Esophagus (tissue), 2 donors: ENCODE data around the gene PODN. TPM values are rescaled to one million over a fixed set of nuclear protein-coding genes. Genes with fewer than 3 reads are reported as not detected.

Experiments
- H3K27ac ChIP-seq, 2 donors: one replicate each; pipeline ENCODE4 v1.5.1; 2013; ENCODE audit warnings: low read depth in 2 of 2, mild to moderate bottlenecking in 2 of 2, inconsistent platforms in 1 of 2, low read length in 1 of 2, moderate library complexity in 1 of 2
- H3K27me3 ChIP-seq, 2 donors: one replicate each; pipeline ENCODE4 v1.6.1; 2013; ENCODE audit warnings: low read length in 2 of 2, control low read depth in 1 of 2, mild to moderate bottlenecking in 1 of 2; ENCODE audit not compliant: insufficient read depth in 2 of 2, control insufficient read depth in 1 of 2
- H3K36me3 ChIP-seq, 2 donors: one replicate each; pipeline ENCODE4 v1.6.1; 2013; ENCODE audit warnings: low read length in 1 of 2; ENCODE audit not compliant: control insufficient read depth in 2 of 2, insufficient read depth in 2 of 2
- H3K4me1 ChIP-seq, 2 donors: one replicate each; pipeline ENCODE4 v1.6.1; 2013; ENCODE audit warnings: low read length in 1 of 2; ENCODE audit not compliant: control insufficient read depth in 2 of 2, insufficient read depth in 2 of 2
- H3K4me3 ChIP-seq, 2 donors: one replicate each; pipeline ENCODE4 v1.5.1; 2013; ENCODE audit warnings: low read length in 2 of 2, mild to moderate bottlenecking in 2 of 2, low read depth in 1 of 2, moderate library complexity in 1 of 2
- H3K9me3 ChIP-seq, 2 donors: one replicate each; pipeline ENCODE4 v1.6.1; 2013; ENCODE audit warnings: mild to moderate bottlenecking in 2 of 2, low read depth in 1 of 2, low read length in 1 of 2, moderate library complexity in 1 of 2; ENCODE audit not compliant: control insufficient read depth in 2 of 2, insufficient read depth in 1 of 2
- WGBS, 2 donors: extraction: QIAGEN DNeasy Blood & Tissue Kit; methylation state at CpG; one replicate each; pipeline ENCODE4 v1.1.7; 2013; 5-methylcytosine and 5-hydroxymethylcytosine counted together
- polyA plus RNA-seq, 2 donors: library from polyadenylated mRNA; stranded (reverse); fragments of 200-250 nt; gene quantifications; one replicate each; pipeline ENCODE4 v1.2.3, GENCODE V29; 2013
- donor health status: healthy with polysubstance abuse.
- donor health status: Bipolar disorder and iron deficiency.

The PODN gene
- polyA plus RNA-seq, 2 donors = 5.0 to 8.3 TPM

DNA sequence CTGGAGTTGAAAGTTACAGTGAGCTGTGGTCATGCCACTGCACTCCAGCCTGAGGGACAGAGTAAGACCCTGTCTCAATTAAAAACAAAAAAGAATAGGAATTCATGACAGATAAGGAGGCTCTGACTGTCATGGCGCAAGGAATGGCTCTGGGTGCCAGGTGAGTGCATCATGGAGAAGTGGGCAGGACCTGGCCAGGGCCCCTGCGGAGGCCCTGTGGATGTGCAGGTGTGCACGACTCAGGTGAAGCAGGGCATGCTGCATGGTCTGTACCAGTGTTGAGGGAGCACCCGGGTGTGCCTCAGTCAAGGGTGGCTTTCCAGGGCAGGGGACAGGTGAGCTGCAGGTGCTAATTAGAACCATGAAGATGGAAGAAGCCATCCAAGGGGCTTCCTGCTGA, 66.4 kb downstream of the PODN start:
- 86 to 95% methylated on average over 4 of the region's 4 CpGs for WGBS, 2 donors
- H3K4me1 ChIP-seq = peaks cover 0 to 4% of the 10 kb centered on the region in 2 donors

DNA sequence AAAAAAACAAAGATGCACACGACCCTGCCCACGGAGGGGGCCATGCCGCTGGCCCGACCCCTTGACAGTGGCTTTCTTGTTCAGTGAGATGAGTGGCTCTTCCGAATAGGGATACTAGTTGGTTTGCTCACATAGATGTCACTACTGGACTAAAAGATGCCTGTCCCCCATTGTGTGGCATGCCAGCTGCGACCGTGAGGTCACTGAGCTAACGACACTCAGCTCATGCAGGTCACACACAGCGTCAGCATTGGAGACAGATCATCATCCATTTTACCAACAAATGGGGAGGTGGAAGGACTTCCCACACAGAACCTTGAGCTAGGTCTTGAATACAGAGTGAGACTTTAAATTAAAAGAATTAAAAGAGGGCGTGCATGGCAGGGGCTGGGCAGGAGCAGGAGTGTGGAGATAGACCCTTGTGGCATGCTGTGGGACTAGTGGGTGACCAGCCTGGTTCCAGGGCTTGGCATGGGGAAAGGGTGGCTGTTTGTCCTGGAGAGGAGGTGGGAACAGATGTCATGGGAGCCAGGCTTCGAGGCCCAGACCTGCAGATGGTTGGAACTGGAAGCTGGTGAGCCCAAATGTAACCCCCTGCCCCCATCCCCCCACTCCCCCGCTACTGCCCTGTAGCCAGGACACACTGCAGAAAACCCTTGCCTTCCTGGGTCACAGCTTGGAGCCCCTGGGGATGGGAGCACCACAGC, 68.0 kb downstream of the PODN start:
- no peak overlapping the region for H3K27ac ChIP-seq
- no peak overlapping the region for H3K4me3 ChIP-seq
- H3K9me3 ChIP-seq = no peaks in the 10 kb centered on the region
- WGBS, 2 donors = 77 to 81% methylated on average over 12 of the region's 12 CpGs
- H3K4me1 ChIP-seq = peaks cover 0 to 4% of the 10 kb centered on the region in 2 donors
- H3K36me3 ChIP-seq = no peaks in the 10 kb centered on the region
- no peaks in the 10 kb centered on the region for H3K27me3 ChIP-seq

More for the DNA sequence above, 66.4 kb downstream of the PODN start:
- Histone ChIP-seq H3K36me3 (no peaks in the 10 kb centered on the region), H3K4me3 (no peak overlapping the region), H3K27ac (no peak overlapping the region), H3K27me3 (no peaks in the 10 kb centered on the region), H3K9me3 (no peaks in the 10 kb centered on the region)

DNA sequence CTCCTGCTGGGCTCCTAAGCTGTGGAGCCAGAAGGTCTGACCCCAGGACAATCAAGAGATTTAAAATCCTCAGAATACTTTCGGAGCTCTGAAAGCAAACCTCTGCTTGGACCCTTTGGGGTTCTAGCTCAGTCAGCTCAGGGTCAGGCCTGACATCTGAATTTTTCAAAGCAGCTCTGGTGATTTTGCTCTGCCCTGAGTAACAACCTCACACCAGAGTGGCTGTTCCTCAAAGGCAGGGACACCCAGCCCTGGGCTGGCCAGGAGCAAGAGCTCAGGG, 68.5 kb downstream of the PODN start:
- peaks cover 0 to 6% of the 10 kb centered on the region in 2 donors for H3K4me1 ChIP-seq
- 87 to 89% methylated on average over 1 of the region's 1 CpG for WGBS, 2 donors
- H3K27me3 ChIP-seq = no peaks in the 10 kb centered on the region
- no peak overlapping the region for H3K27ac ChIP-seq
- H3K4me3 ChIP-seq = no peak overlapping the region
- no peaks in the 10 kb centered on the region for H3K36me3 ChIP-seq
- no peaks in the 10 kb centered on the region for H3K9me3 ChIP-seq

DNA sequence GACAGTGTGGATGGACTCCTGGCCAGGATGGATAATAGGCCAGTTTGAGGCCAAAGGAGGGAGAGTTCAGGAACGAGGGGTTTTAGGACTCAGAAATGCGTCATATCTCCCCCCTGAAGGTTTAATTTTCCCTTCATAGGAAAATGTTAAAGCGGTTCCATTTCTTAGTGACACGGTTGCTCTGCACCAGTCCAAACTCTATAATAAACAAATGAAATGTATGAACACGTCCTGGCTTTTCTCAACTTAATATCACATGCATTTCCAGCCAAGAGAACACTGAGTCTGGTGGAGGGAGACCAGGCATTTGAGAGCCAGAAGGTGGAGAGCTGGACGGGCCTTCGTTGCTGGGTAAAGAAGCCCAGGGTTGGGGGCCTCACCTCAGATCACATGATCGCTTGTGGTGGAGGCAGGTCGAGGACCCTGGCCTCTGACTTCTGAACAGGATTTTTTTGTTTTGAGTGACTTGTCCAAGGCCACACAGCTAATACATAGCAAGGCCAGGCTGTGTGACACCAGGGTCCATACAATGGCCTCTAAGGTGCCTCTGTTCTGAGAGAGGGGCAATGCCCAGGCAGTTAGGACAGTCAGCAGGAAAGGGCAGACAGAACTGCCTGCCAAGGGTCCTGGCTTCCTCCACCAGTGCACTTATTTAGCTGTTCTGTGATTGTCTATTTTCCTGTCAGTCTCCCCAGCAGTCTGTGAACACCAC, 69.0 kb downstream of the PODN start:
- Histone ChIP-seq H3K4me3 (no peak overlapping the region), H3K27me3 (no peaks in the 10 kb centered on the region), H3K36me3 (no peaks in the 10 kb centered on the region), H3K9me3 (no peaks in the 10 kb centered on the region), H3K27ac (no peak overlapping the region), H3K4me1 (peaks cover 0 to 4% of the 10 kb centered on the region in 2 donors)
- WGBS, 2 donors = 62 to 63% methylated on average over 9 of the region's 9 CpGs

DNA sequence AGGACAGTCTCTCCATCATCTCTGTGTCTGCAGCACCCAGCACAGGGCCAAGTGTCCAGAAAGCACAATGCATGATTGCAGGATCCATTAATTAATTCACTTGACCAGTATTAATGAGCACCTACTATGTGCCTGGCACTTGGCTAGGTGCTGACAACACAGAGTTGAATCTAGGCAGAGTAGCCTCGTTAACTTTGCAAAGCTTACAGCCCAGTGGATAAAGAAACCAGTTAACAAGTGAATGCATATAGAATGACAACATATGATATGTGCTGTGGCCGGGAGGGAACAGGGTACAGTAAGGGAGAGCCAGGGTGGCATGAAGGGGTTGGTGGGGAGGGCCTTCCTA, 69.6 kb downstream of the PODN start:
- H3K27ac ChIP-seq = no peak overlapping the region
- no peaks in the 10 kb centered on the region for H3K9me3 ChIP-seq
- H3K4me1 ChIP-seq = peaks cover 0 to 4% of the 10 kb centered on the region in 2 donors
- H3K27me3 ChIP-seq = no peaks in the 10 kb centered on the region
- H3K36me3 ChIP-seq = no peaks in the 10 kb centered on the region
- no peak overlapping the region for H3K4me3 ChIP-seq
- WGBS, 2 donors = 82 to 88% methylated on average over 2 of the region's 2 CpGs

DNA sequence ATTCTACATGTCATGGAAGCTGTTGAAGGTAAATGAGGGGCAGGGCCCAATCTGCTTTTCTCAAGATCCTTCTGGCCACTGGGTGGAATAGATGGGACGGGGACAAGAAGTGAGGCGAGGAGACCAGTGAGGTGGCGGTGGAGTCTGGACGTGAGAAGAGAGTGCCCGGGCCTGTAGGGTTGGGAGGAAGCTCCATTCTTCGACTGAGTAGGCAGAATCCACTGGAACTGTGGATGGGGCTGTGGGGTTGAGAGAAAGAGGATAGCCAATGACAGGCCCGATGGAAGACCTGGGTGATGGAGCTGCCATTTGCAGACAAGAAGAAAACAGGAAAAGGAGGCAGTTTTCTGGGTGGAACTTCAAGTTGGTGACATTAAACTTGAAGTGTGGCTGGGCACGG, 70.2 kb downstream of the PODN start:
- H3K9me3 ChIP-seq = no peaks in the 10 kb centered on the region
- 77 to 85% methylated on average over 8 of the region's 8 CpGs for WGBS, 2 donors
- peaks cover 0 to 4% of the 10 kb centered on the region in 2 donors for H3K4me1 ChIP-seq
- no peak overlapping the region for H3K4me3 ChIP-seq
- H3K27ac ChIP-seq = no peak overlapping the region
- no peaks in the 10 kb centered on the region for H3K27me3 ChIP-seq
- no peaks in the 10 kb centered on the region for H3K36me3 ChIP-seq

DNA sequence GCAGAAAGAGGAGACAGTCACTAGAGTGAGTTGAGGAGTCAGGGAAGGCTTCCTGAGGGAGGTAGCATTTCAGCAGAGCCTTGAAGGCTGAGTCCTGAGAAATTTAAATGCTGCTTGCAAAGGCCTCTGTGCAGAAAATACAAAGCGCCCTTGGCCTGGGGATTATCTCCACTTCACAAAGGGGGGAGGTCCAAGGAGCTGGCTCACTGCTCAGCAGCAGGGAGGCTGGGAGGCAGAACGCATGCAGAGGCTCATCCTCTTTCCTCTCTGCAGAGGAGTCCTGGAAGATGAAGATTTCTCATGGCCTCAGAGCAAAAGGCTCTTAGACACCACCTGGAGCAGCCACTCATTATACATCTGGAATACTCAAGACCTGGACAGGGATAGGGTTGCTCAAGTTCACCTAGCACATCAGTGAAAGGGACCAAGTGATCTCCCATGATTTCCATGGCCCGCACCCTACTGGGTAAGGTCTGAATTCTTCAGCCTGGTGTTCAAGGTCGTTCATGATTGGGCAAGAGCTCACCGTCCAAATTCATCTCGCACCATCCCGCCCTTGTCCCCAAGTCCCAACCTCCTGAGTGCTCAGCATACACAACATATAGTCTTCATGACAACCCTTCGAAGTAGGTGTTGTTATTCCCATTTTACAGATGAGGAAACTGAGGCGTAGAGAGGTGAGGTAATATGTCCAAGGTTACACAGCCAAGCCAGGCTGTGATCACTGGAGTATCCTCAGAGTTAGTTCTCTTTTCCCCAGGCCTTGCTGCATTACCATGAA, 71.4 kb downstream of the PODN start:
- no peaks in the 10 kb centered on the region for H3K27me3 ChIP-seq
- WGBS, 2 donors = 80% methylated on average over 9 of the region's 9 CpGs

DNA sequence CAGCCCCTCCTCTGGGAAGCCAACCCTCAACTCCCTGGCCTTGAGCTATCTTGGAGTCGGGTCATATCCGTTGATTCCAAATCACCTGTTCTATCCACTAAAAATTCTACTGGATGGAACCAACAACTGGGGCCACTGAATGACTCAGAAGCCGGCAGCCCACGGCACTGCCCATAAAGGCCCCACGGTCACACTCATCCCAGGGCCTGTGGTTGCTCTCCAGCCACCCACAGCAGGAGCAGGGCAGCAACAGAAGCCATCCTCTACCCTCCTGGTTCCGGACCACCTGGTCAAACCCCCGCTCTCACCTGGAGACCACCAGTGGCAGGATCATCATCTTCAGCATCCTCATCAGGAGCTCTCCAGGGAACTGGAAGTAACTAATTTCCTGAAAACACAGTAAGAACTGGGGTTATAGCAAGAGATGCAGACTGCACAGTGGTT, 72.1 kb downstream of the PODN start:
- Histone ChIP-seq H3K36me3 (no peaks in the 10 kb centered on the region), H3K4me3 (no peak overlapping the region), H3K4me1 (peaks cover 0 to 4% of the 10 kb centered on the region in 2 donors), H3K27ac (no peak overlapping the region), H3K9me3 (no peaks in the 10 kb centered on the region), H3K27me3 (no peaks in the 10 kb centered on the region)
- 93% methylated on average over 7 of the region's 7 CpGs for WGBS, 2 donors

More for the DNA sequence above, 71.4 kb downstream of the PODN start:
- Histone ChIP-seq H3K27ac (no peak overlapping the region), H3K4me3 (no peak overlapping the region), H3K4me1 (peaks cover 0 to 4% of the 10 kb centered on the region in 2 donors), H3K9me3 (no peaks in the 10 kb centered on the region), H3K36me3 (no peaks in the 10 kb centered on the region)
